ENCODE results near the gene RSPH9. TPM values are rescaled to one million over a fixed set of nuclear protein-coding genes. Genes with fewer than 3 reads are reported as not detected.

RSPH9 gene
- total RNA-seq, 1 donor from 2014 or later: 0.22 TPM

- peaks cover 3% of the 10 kb centered on the region for H3K27me3 Mint-ChIP-seq (ENCODE audit: low read depth)
- no peak overlapping the region for H3K4me3 Mint-ChIP-seq (ENCODE audit: unreplicated experiment)
- no peak for DNase-seq (ENCODE audit: low spot score)
- H3K4me1 Mint-ChIP-seq (ENCODE audit: low read depth): peaks cover 28% of the 10 kb centered on the region
- TF ChIP-seq CTCF (IDR thresholded peaks at IDR 0.05): no peak
- H3K9me3 Mint-ChIP-seq (ENCODE audit: low read depth): no peaks in the 10 kb centered on the region
- H3K36me3 Mint-ChIP-seq (ENCODE audit: low read depth): no peaks in the 10 kb centered on the region
- H3K27ac Mint-ChIP-seq (ENCODE audit: unreplicated experiment): peak overlapping the region; percentile 7
Measured at GRCh38 chr6:43708860-43709653, 64.2 kb downstream of the RSPH9 start.

GRCh38 chr6:43709654-43710303 is 64.9 kb downstream of the RSPH9 start:
- Mint-ChIP-seq H3K4me1 (ENCODE audit: low read depth) (peaks cover 35% of the 10 kb centered on the region), H3K9me3 (ENCODE audit: low read depth) (no peaks in the 10 kb centered on the region), H3K36me3 (ENCODE audit: low read depth) (no peaks in the 10 kb centered on the region), H3K27me3 (ENCODE audit: low read depth) (peaks cover 3% of the 10 kb centered on the region), H3K27ac (ENCODE audit: unreplicated experiment) (no peak overlapping the region), H3K4me3 (ENCODE audit: unreplicated experiment) (no peak overlapping the region)
- no peak for DNase-seq (ENCODE audit: low spot score)
- TF ChIP-seq CTCF (IDR thresholded peaks at IDR 0.05): no peak

- no peak for DNase-seq (ENCODE audit: low spot score)
- TF ChIP-seq CTCF (IDR thresholded peaks at IDR 0.05): no peak
- Mint-ChIP-seq H3K27ac (ENCODE audit: unreplicated experiment) (no peak overlapping the region), H3K27me3 (ENCODE audit: low read depth) (peaks cover 3% of the 10 kb centered on the region), H3K4me3 (ENCODE audit: unreplicated experiment) (no peak overlapping the region), H3K36me3 (ENCODE audit: low read depth) (no peaks in the 10 kb centered on the region), H3K4me1 (ENCODE audit: low read depth) (peaks cover 40% of the 10 kb centered on the region), H3K9me3 (ENCODE audit: low read depth) (no peaks in the 10 kb centered on the region)
Measured at GRCh38 chr6:43710576-43710975, 65.7 kb downstream of the RSPH9 start.

GRCh38 chr6:43712579-43712978 is 67.7 kb downstream of the RSPH9 start:
- Mint-ChIP-seq H3K27me3 (ENCODE audit: low read depth) (peaks cover 5% of the 10 kb centered on the region), H3K27ac (ENCODE audit: unreplicated experiment) (no peak overlapping the region), H3K4me1 (ENCODE audit: low read depth) (peaks cover 45% of the 10 kb centered on the region), H3K9me3 (ENCODE audit: low read depth) (no peaks in the 10 kb centered on the region), H3K36me3 (ENCODE audit: low read depth) (no peaks in the 10 kb centered on the region), H3K4me3 (ENCODE audit: unreplicated experiment) (no peak overlapping the region)
- no peak for DNase-seq (ENCODE audit: low spot score)
- TF ChIP-seq CTCF (IDR thresholded peaks at IDR 0.05): no peak

- no peak overlapping the region for H3K27ac Mint-ChIP-seq (ENCODE audit: unreplicated experiment)
- H3K4me3 Mint-ChIP-seq (ENCODE audit: unreplicated experiment): no peak overlapping the region
- no peak for TF ChIP-seq CTCF (IDR thresholded peaks at IDR 0.05)
- H3K36me3 Mint-ChIP-seq (ENCODE audit: low read depth): no peaks in the 10 kb centered on the region
- H3K9me3 Mint-ChIP-seq (ENCODE audit: low read depth): no peaks in the 10 kb centered on the region
- DNase-seq (ENCODE audit: low spot score): peak; percentile 22
- peaks cover 45% of the 10 kb centered on the region for H3K4me1 Mint-ChIP-seq (ENCODE audit: low read depth)
- H3K27me3 Mint-ChIP-seq (ENCODE audit: low read depth): peaks cover 5% of the 10 kb centered on the region
Measured at GRCh38 chr6:43713643-43714310, 68.9 kb downstream of the RSPH9 start.
